AG10803 (cell line): Measurements from ENCODE around the gene RAPGEF5.

Source experiments
- DNase-seq: peaks from one replicate; pipeline ENCODE4 v3.0.0; 2010; ENCODE audit warnings: low read depth
- H3K4me3 ChIP-seq: 2 replicates; pipeline ENCODE4 v1.5.1; 2011; ENCODE audit warnings: mild to moderate bottlenecking, low read length, control low read depth
- CTCF ChIP-seq: conservative IDR thresholded peaks from 2 replicates; pipeline ENCODE4 v1.5.1; 2011; ENCODE audit warnings: mild to moderate bottlenecking, low read length, control low read depth, inconsistent platforms

Gene RAPGEF5

GRCh38 chr7:22390516-22390915 is 33.6 kb upstream of the RAPGEF5 start:
- no peak for TF ChIP-seq CTCF
- DNase-seq, result no peak
- no peak overlapping the region for H3K4me3 ChIP-seq

- H3K4me3 ChIP-seq, result no peak overlapping the region
- DNase-seq, result no peak
- TF ChIP-seq CTCF, result no peak
Observed at GRCh38 chr7:22389892-22390291, 32.9 kb upstream of the RAPGEF5 start.

GRCh38 chr7:22387583-22387982 is 30.6 kb upstream of the RAPGEF5 start:
- TF ChIP-seq CTCF, result no peak
- peak; percentile 74 for DNase-seq
- H3K4me3 ChIP-seq, result no peak overlapping the region

DNA sequence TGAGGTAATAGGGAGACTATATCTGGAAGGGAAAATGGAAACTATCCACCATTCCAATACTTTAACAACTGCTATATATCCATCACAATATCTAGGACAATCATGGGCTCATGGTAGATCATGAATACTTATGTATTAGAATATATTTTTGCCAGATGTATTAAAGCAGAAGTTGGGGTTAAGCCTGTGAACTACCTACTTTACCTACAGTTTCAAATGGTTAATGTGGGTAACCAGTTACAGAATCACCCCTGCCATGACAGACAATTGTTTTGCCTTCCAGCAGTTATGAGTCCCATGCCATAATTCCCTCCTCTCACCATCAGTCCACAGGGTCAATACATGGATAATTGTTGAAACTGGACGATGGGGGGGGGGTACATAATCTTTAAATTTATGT is 29.9 kb upstream of the RAPGEF5 start:
- H3K4me3 ChIP-seq, result no peak overlapping the region
- DNase-seq, result no peak
- TF ChIP-seq CTCF, result no peak

GRCh38 chr7:22386206-22386858 is 29.4 kb upstream of the RAPGEF5 start:
- no peak for TF ChIP-seq CTCF
- no peak for DNase-seq
- no peak overlapping the region for H3K4me3 ChIP-seq

DNA sequence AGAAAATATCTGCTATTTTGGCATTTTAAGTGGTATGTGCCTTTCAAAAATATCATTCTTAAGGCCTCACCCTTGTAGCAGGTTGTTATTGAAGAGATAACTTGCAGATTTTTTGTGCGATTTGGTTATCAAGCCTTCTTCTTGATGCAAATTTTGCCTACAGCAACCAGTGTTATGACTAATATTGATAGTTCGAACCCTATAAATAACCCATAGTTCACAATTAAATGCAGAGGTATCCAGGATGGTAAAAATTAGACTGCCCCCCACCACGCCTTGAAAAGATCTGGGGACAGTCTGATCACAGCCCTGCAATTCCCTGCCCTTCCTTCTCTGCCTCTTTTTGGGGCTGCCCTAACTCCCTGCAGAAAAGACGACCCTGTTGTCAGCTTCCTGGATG is 28.4 kb upstream of the RAPGEF5 start:
- H3K4me3 ChIP-seq, result no peak overlapping the region
- no peak for DNase-seq
- no peak for TF ChIP-seq CTCF

- no peak for DNase-seq
- H3K4me3 ChIP-seq, result no peak overlapping the region
- TF ChIP-seq CTCF, result no peak
Observed at GRCh38 chr7:22380333-22380732, 23.4 kb upstream of the RAPGEF5 start.
